ENCODE results near the gene UNC13D.

UNC13D gene

GRCh38 chr17:75850928-75851692 lies 6.9 kb upstream of the UNC13D start:
- DNase-seq (ENCODE audit: low read depth in 2 of 2) = no peak

GRCh38 chr17:75849724-75850123 lies 5.5 kb upstream of the UNC13D start:
- DNase-seq (ENCODE audit: low read depth in 2 of 2) = no peak

- DNase-seq (ENCODE audit: low read depth in 2 of 2) = no peak
Measured at GRCh38 chr17:75849279-75849646, 5.1 kb upstream of the UNC13D start.

GRCh38 chr17:75848523-75849278 lies 4.5 kb upstream of the UNC13D start:
- DNase-seq (ENCODE audit: low read depth in 2 of 2) = peak; percentile 53 to 77

GRCh38 chr17:75847614-75848522 lies 3.7 kb upstream of the UNC13D start:
- no peak for DNase-seq (ENCODE audit: low read depth in 2 of 2)

- no peak for DNase-seq (ENCODE audit: low read depth in 2 of 2)
Measured at GRCh38 chr17:75846692-75847613, 2.7 kb upstream of the UNC13D start.

GRCh38 chr17:75845933-75846691 lies 1.9 kb upstream of the UNC13D start:
- no peak for DNase-seq (ENCODE audit: low read depth in 2 of 2)

- DNase-seq (ENCODE audit: low read depth in 2 of 2) = no peak
Measured at GRCh38 chr17:75845058-75845711, 981 bp upstream of the UNC13D start.

GRCh38 chr17:75844530-75845057 lies 390 bp upstream of the UNC13D start:
- DNase-seq (ENCODE audit: low read depth in 2 of 2) = no peak

- no peak for DNase-seq (ENCODE audit: low read depth in 2 of 2)
Measured at GRCh38 chr17:75842963-75843576, 1.1 kb downstream of the UNC13D start.

GRCh38 chr17:75842411-75842810 lies 1.8 kb downstream of the UNC13D start:
- DNase-seq (ENCODE audit: low read depth in 2 of 2) = no peak

- no peak for DNase-seq (ENCODE audit: low read depth in 2 of 2)
Measured at GRCh38 chr17:75840799-75841164, 3.4 kb downstream of the UNC13D start.

GRCh38 chr17:75839942-75840798 lies 4.0 kb downstream of the UNC13D start:
- DNase-seq (ENCODE audit: low read depth in 2 of 2) = no peak

- DNase-seq (ENCODE audit: low read depth in 2 of 2) = no peak
Measured at GRCh38 chr17:75838410-75838809, 5.8 kb downstream of the UNC13D start.

- no peak for DNase-seq (ENCODE audit: low read depth in 2 of 2)
Measured at GRCh38 chr17:75837899-75838298, 6.3 kb downstream of the UNC13D start.

GRCh38 chr17:75836605-75837004 lies 7.6 kb downstream of the UNC13D start:
- DNase-seq (ENCODE audit: low read depth in 2 of 2) = no peak

GRCh38 chr17:75835654-75835987 lies 8.6 kb downstream of the UNC13D start:
- no peak for DNase-seq (ENCODE audit: low read depth in 2 of 2)

- no peak for DNase-seq (ENCODE audit: low read depth in 2 of 2)
Measured at GRCh38 chr17:75834928-75835653, 9.1 kb downstream of the UNC13D start.

All from stimulated activated CD8-positive, alpha-beta memory T cell treated with anti-CD3 and anti-CD28 coated beads, Interleukin-7, amount 100 ng/mL, for 1 hour (primary cell).